Measurements from ENCODE around the gene MPP1.

Gene MPP1

GRCh38 chrX:154730253-154730891, 74.9 kb downstream of the MPP1 start:
- no peak for DNase-seq

- no peak for DNase-seq
Observed at GRCh38 chrX:154729439-154729838, 75.8 kb downstream of the MPP1 start.

All from GF-D8 (cell line).